ENCODE measurements around the gene KRAS. TPM values are rescaled to one million over a fixed set of nuclear protein-coding genes. Genes with fewer than 3 reads are reported as not detected.

Gene KRAS
- total and polyA plus RNA-seq, 5 donors, result 5.1 to 18.4 (median 14.5) TPM

- Histone ChIP-seq H3K4me1 (ENCODE audit: control insufficient read depth, insufficient read depth, low read length) (no peaks in the 10 kb centered on the region), H3K9me3 (ENCODE audit: control insufficient read depth, low read length) (no peaks in the 10 kb centered on the region), H3K27ac (ENCODE audit: low read length) (no peak overlapping the region), H3K4me3 (ENCODE audit: low read length) (no peak overlapping the region), H3K27me3 (ENCODE audit: control insufficient read depth, insufficient read depth) (no peaks in the 10 kb centered on the region)
- ATAC-seq (peak in 1 of 2 donors; percentile 45), DNase-seq (peak in 1 of 3 donors; percentile 20)
- WGBS, result 86% methylated on average over 4 of the region's 4 CpGs
- intact Hi-C loops (cut with DNase I), result no loop called here
Observed at GRCh38 chr12:25276199-25276937, 25.6 kb upstream of the KRAS start.

- Histone ChIP-seq H3K27me3 (ENCODE audit: control insufficient read depth, insufficient read depth) (no peaks in the 10 kb centered on the region), H3K9me3 (ENCODE audit: control insufficient read depth, low read length) (no peaks in the 10 kb centered on the region), H3K4me3 (ENCODE audit: low read length) (no peak overlapping the region), H3K27ac (ENCODE audit: low read length) (no peak overlapping the region), H3K4me1 (ENCODE audit: control insufficient read depth, insufficient read depth, low read length) (no peaks in the 10 kb centered on the region)
- WGBS, result 62% methylated on average over 4 of the region's 4 CpGs
- ATAC-seq (no peak), DNase-seq (no peak)
- intact Hi-C loops (cut with DNase I), result no loop called here
Observed at GRCh38 chr12:25271486-25272098, 20.9 kb upstream of the KRAS start.

- Histone ChIP-seq H3K27me3 (ENCODE audit: control insufficient read depth, insufficient read depth) (no peaks in the 10 kb centered on the region), H3K4me1 (ENCODE audit: control insufficient read depth, insufficient read depth, low read length) (no peaks in the 10 kb centered on the region), H3K9me3 (ENCODE audit: control insufficient read depth, low read length) (no peaks in the 10 kb centered on the region), H3K27ac (ENCODE audit: low read length) (no peak overlapping the region), H3K4me3 (ENCODE audit: low read length) (no peak overlapping the region)
- ATAC-seq (no peak), DNase-seq (no peak)
- intact Hi-C loops (cut with DNase I), result no loop called here
- WGBS, result 84% methylated on average over 2 of the region's 2 CpGs
Observed at GRCh38 chr12:25269701-25270100, 19.0 kb upstream of the KRAS start.

GRCh38 chr12:25266497-25266896 lies 15.8 kb upstream of the KRAS start:
- Histone ChIP-seq H3K9me3 (ENCODE audit: control insufficient read depth, low read length) (no peaks in the 10 kb centered on the region), H3K4me1 (ENCODE audit: control insufficient read depth, insufficient read depth, low read length) (no peaks in the 10 kb centered on the region), H3K27ac (ENCODE audit: low read length) (no peak overlapping the region), H3K27me3 (ENCODE audit: control insufficient read depth, insufficient read depth) (no peaks in the 10 kb centered on the region), H3K4me3 (ENCODE audit: low read length) (no peak overlapping the region)
- DNase-seq (no peak), ATAC-seq (no peak)
- intact Hi-C loops (cut with DNase I), result no loop called here

- no peaks in the 10 kb centered on the region for H3K9me3 ChIP-seq (ENCODE audit: control insufficient read depth, low read length)
- no peak overlapping the region for H3K4me3 ChIP-seq (ENCODE audit: low read length)
- no peak overlapping the region for H3K27ac ChIP-seq (ENCODE audit: low read length)
- 71% methylated on average over 1 of the region's 1 CpG for WGBS
- DNase-seq (no peak), ATAC-seq (no peak)
- intact Hi-C loops (cut with DNase I), result no loop called here
- no peaks in the 10 kb centered on the region for H3K27me3 ChIP-seq (ENCODE audit: control insufficient read depth, insufficient read depth)
- no peaks in the 10 kb centered on the region for H3K4me1 ChIP-seq (ENCODE audit: control insufficient read depth, insufficient read depth, low read length)
Observed at GRCh38 chr12:25264862-25265261, 14.1 kb upstream of the KRAS start.

GRCh38 chr12:25264114-25264513 lies 13.4 kb upstream of the KRAS start:
- H3K27me3 ChIP-seq (ENCODE audit: control insufficient read depth, insufficient read depth), result no peaks in the 10 kb centered on the region
- intact Hi-C loops (cut with DNase I), result no loop called here
- H3K4me3 ChIP-seq (ENCODE audit: low read length), result no peak overlapping the region
- no peak for DNase-seq
- WGBS, result 22% methylated on average over 1 of the region's 1 CpG
- ATAC-seq, result no peak
- no peaks in the 10 kb centered on the region for H3K9me3 ChIP-seq (ENCODE audit: control insufficient read depth, low read length)
- H3K27ac ChIP-seq (ENCODE audit: low read length), result no peak overlapping the region
- H3K4me1 ChIP-seq (ENCODE audit: control insufficient read depth, insufficient read depth, low read length), result no peaks in the 10 kb centered on the region

- WGBS, result 90% methylated on average over 4 of the region's 4 CpGs
- Histone ChIP-seq H3K27ac (ENCODE audit: low read length) (no peak overlapping the region), H3K4me3 (ENCODE audit: low read length) (no peak overlapping the region), H3K27me3 (ENCODE audit: control insufficient read depth, insufficient read depth) (no peaks in the 10 kb centered on the region), H3K4me1 (ENCODE audit: control insufficient read depth, insufficient read depth, low read length) (no peaks in the 10 kb centered on the region), H3K9me3 (ENCODE audit: control insufficient read depth, low read length) (no peaks in the 10 kb centered on the region)
- ATAC-seq (no peak), DNase-seq (no peak)
- intact Hi-C loops (cut with DNase I), result no loop called here
Observed at GRCh38 chr12:25263594-25263993, 12.9 kb upstream of the KRAS start.

- Histone ChIP-seq H3K4me3 (ENCODE audit: low read length) (no peak overlapping the region), H3K27me3 (ENCODE audit: control insufficient read depth, insufficient read depth) (no peaks in the 10 kb centered on the region), H3K4me1 (ENCODE audit: control insufficient read depth, insufficient read depth, low read length) (no peaks in the 10 kb centered on the region), H3K9me3 (ENCODE audit: control insufficient read depth, low read length) (no peaks in the 10 kb centered on the region), H3K27ac (ENCODE audit: low read length) (no peak overlapping the region)
- ATAC-seq (no peak), DNase-seq (no peak)
- intact Hi-C loops (cut with DNase I), result no loop called here
- 87% methylated on average over 1 of the region's 1 CpG for WGBS
Observed at GRCh38 chr12:25262389-25263074, 11.8 kb upstream of the KRAS start.

- WGBS, result 91% methylated on average over 5 of the region's 5 CpGs
- intact Hi-C loops (cut with DNase I), result no loop called here
Observed at GRCh38 chr12:25257590-25258324, 7.0 kb upstream of the KRAS start.

GRCh38 chr12:25256826-25257225 lies 6.1 kb upstream of the KRAS start:
- intact Hi-C loops (cut with DNase I), result no loop called here
- Histone ChIP-seq H3K27me3 (ENCODE audit: control insufficient read depth, insufficient read depth) (no peaks in the 10 kb centered on the region), H3K9me3 (ENCODE audit: control insufficient read depth, low read length) (no peaks in the 10 kb centered on the region), H3K4me3 (ENCODE audit: low read length) (no peak overlapping the region), H3K27ac (ENCODE audit: low read length) (no peak overlapping the region), H3K4me1 (ENCODE audit: control insufficient read depth, insufficient read depth, low read length) (no peaks in the 10 kb centered on the region)
- ATAC-seq, result no peak
- no peak for DNase-seq
- 74% methylated on average over 3 of the region's 3 CpGs for WGBS

More at GRCh38 chr12:25257590-25258324, 7.0 kb upstream of the KRAS start:
- no peak overlapping the region for H3K27ac ChIP-seq (ENCODE audit: low read length)
- H3K27me3 ChIP-seq (ENCODE audit: control insufficient read depth, insufficient read depth), result no peaks in the 10 kb centered on the region
- H3K4me3 ChIP-seq (ENCODE audit: low read length), result no peak overlapping the region
- no peaks in the 10 kb centered on the region for H3K4me1 ChIP-seq (ENCODE audit: control insufficient read depth, insufficient read depth, low read length)
- ATAC-seq (no peak), DNase-seq (no peak)
- no peaks in the 10 kb centered on the region for H3K9me3 ChIP-seq (ENCODE audit: control insufficient read depth, low read length)

- H3K27me3 ChIP-seq (ENCODE audit: control insufficient read depth, insufficient read depth), result no peaks in the 10 kb centered on the region
- no peak overlapping the region for H3K4me3 ChIP-seq (ENCODE audit: low read length)
- H3K9me3 ChIP-seq (ENCODE audit: control insufficient read depth, low read length), result no peaks in the 10 kb centered on the region
- H3K4me1 ChIP-seq (ENCODE audit: control insufficient read depth, insufficient read depth, low read length), result no peaks in the 10 kb centered on the region
- 92% methylated on average over 5 of the region's 5 CpGs for WGBS
- DNase-seq (no peak), ATAC-seq (no peak)
- intact Hi-C loops (cut with DNase I), result no loop called here
- no peak overlapping the region for H3K27ac ChIP-seq (ENCODE audit: low read length)
Observed at GRCh38 chr12:25256005-25256404, 5.3 kb upstream of the KRAS start.

Measured in right cardiac atrium (tissue), 5 donors.